ENCODE measurements around the gene EVC2.

EVC2 gene

GRCh38 chr4:5678977-5679376 is 29.4 kb downstream of the EVC2 start:
- H3K36me3 Mint-ChIP-seq (ENCODE audit: low read depth), result peaks cover 19% of the 10 kb centered on the region
- no peak overlapping the region for H3K27ac Mint-ChIP-seq
- H3K4me1 Mint-ChIP-seq, result peaks cover 4% of the 10 kb centered on the region
- H3K27me3 Mint-ChIP-seq (ENCODE audit: low read depth), result no peaks in the 10 kb centered on the region
- H3K4me3 Mint-ChIP-seq, result no peak overlapping the region
- no peak for TF ChIP-seq CTCF (IDR thresholded peaks at IDR 0.05; ENCODE audit: unreplicated experiment in 3 of 3)
- H3K9me3 Mint-ChIP-seq, result no peaks in the 10 kb centered on the region

DNA sequence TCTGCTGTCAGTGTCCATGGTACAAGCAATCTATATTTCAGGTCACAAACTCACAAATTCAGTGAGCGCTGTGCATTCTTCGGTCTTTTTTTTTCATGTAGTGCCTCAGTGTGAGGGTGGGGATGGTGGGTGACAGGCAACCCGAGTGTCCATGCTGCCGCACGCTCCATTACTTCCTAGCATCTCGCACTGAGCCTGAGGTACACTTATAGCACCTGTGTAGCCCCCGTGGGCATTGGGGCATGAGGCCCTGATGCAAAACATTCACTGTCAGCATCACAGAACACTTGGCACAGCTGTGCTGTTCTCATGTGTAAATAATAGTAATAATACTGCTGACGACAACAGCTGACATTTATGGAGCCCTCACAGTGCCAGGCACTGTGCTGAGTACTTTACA is 31.6 kb downstream of the EVC2 start:
- Mint-ChIP-seq H3K4me1 (no peaks in the 10 kb centered on the region), H3K36me3 (ENCODE audit: low read depth) (peaks cover 9% of the 10 kb centered on the region), H3K27ac (no peak overlapping the region), H3K4me3 (no peak overlapping the region), H3K27me3 (ENCODE audit: low read depth) (no peaks in the 10 kb centered on the region), H3K9me3 (no peaks in the 10 kb centered on the region)
- no peak for TF ChIP-seq CTCF (IDR thresholded peaks at IDR 0.05; ENCODE audit: unreplicated experiment in 3 of 3)

DNA sequence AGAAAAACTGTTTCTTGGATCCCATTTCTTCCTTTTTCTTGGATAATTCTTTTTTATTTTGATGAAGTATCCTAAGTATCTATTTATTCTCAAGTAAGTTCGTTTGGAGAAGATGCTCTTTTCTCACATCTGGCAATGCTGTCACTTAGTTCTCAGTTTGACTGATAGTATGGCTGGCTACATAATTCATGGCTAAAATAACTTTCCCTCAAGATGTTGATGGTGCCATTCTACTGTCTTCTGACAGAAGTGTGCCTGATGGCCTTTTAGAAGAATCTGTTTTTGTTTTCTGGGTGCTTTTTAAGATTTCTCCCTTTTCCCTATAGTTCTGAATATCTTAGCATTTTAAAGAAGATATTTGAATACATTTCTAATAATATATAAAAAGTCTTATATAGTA is 41.6 kb downstream of the EVC2 start:
- Mint-ChIP-seq H3K4me1 (no peaks in the 10 kb centered on the region), H3K27ac (no peak overlapping the region), H3K4me3 (no peak overlapping the region), H3K9me3 (peaks cover 11% of the 10 kb centered on the region), H3K27me3 (ENCODE audit: low read depth) (no peaks in the 10 kb centered on the region), H3K36me3 (ENCODE audit: low read depth) (peaks cover 54% of the 10 kb centered on the region)
- TF ChIP-seq CTCF (IDR thresholded peaks at IDR 0.05; ENCODE audit: unreplicated experiment in 3 of 3), result no peak

- TF ChIP-seq CTCF (IDR thresholded peaks at IDR 0.05; ENCODE audit: unreplicated experiment in 3 of 3), result no peak
- Mint-ChIP-seq H3K27ac (no peak overlapping the region), H3K9me3 (peaks cover 15% of the 10 kb centered on the region), H3K27me3 (ENCODE audit: low read depth) (no peaks in the 10 kb centered on the region), H3K4me1 (no peaks in the 10 kb centered on the region), H3K4me3 (no peak overlapping the region), H3K36me3 (ENCODE audit: low read depth) (peaks cover 69% of the 10 kb centered on the region)
Measured at GRCh38 chr4:5664778-5665177, 43.6 kb downstream of the EVC2 start.

DNA sequence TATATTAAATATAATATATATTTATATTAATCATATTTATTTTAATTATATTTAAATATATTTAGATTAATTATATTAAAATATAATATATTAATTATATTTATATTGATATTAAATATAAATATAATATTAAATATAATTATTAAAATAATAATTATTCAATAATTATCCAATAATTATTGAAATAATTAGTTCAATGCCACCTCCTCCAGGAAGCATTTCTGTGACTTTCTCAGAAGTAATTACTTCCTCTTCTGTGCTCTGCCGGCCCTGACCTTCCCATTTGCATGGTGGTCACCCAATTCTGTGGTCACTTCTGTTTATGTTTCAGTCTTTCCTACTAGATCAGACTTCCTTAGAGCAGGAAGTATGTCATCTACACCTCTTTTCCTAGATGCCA is 45.8 kb downstream of the EVC2 start:
- Mint-ChIP-seq H3K27ac (no peak overlapping the region), H3K4me1 (no peaks in the 10 kb centered on the region), H3K27me3 (ENCODE audit: low read depth) (no peaks in the 10 kb centered on the region), H3K9me3 (peaks cover 15% of the 10 kb centered on the region), H3K4me3 (no peak overlapping the region), H3K36me3 (ENCODE audit: low read depth) (peaks cover 71% of the 10 kb centered on the region)
- no peak for TF ChIP-seq CTCF (IDR thresholded peaks at IDR 0.05; ENCODE audit: unreplicated experiment in 3 of 3)

DNA sequence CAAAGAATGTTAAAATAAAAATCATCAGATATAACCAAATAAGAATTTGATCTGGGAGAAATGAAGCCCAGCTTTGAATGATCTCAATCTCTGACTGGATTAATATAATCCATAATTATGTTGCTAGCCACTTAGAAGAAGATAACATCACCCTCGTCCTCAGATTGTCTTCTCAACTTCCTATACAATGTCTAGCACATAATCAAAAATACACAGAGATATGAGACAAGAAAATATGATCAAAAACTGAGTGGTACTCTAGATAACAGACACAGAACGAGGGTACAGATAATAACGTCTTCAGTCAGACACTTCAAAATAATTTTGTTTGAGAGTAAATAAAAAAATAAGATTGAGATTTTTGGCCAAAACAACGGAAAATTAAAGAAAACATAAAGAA is 47.1 kb downstream of the EVC2 start:
- Mint-ChIP-seq H3K27ac (no peak overlapping the region), H3K36me3 (ENCODE audit: low read depth) (peaks cover 67% of the 10 kb centered on the region), H3K4me3 (no peak overlapping the region), H3K4me1 (no peaks in the 10 kb centered on the region), H3K9me3 (peaks cover 12% of the 10 kb centered on the region), H3K27me3 (ENCODE audit: low read depth) (no peaks in the 10 kb centered on the region)
- TF ChIP-seq CTCF (IDR thresholded peaks at IDR 0.05; ENCODE audit: unreplicated experiment in 3 of 3), result no peak

All from nephron (organoid).